Islet precursor cell (in vitro differentiated cells): ENCODE data around the gene GALK1.
A peak's percentile ranks its signal among the peaks of the same experiment; 100 is the strongest.

Experiments used
- DNase-seq: peaks from one replicate; pipeline ENCODE4 v3.0.0-alpha.2; 2018

Gene GALK1

GRCh38 chr17:75722542-75723095, 42.4 kb downstream of the GALK1 start:
- no peak for DNase-seq

DNA sequence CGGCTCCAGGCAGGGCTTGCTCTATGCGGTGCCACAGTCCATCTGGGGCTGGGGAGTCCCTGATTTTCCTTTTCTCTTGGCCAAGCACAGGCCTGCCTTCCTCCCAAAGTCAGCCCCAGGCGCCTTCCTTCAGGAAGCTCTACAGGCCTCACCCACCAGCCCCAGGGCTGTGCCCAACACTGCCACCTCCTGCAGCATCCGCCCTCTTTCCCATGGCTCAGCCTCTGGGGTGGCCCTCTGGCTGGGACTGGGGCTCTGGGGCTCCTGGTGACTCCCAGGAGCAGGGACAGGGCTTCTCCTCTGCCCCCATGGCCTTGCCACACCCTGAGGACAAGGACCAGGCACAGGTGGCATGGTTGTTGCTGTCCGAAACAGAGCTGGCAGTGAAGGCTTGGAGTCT, 42.9 kb downstream of the GALK1 start:
- no peak for DNase-seq

- DNase-seq, result no peak
These were observed 43.5 kb downstream of the GALK1 start for GRCh38 chr17:75721463-75722011.

DNA sequence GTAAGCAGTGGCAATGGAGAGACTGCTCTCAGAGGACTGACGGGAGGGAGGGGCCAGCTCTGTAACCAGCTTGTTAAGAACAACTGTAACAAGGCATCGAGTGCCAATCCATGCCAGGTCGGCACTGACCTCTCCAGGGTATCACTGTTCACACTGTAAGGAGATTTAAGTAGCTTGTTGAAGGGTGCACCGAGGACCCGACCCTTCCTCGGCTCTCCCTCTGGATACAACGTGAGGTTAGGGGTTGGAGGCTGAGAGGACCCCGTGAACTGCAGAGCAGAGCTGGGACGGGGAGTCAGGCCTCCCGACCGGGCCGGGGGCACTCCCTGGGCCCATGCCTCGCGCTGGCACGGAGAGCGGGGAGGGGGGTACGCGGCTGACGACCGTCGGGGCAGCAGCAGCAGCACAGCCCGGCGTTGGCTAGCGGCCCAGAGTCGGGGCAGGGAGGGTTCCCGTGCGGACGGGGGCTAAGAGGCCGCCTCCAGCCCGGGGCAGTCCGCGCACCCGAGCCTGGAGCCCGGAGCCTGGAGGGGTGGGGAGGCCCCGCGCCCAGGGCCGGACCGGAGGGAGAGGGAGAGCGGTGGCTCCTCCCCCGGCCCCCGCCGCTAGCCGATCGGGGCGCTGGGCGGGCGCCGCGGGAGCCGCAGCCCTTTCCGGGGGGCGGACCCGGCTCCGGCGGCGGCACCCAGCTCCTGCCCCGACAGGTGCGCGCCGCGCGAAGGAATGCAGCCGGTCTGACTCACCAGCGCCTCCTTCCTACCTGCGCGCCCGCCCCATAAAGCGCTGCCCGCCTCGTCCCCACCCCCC, 44.1 kb downstream of the GALK1 start, which contains the start of gene ITGB4:
ITGB4 (plus strand) TSS at position 804 of the 807 bp plus-strand sequence. CDS start 3,245 bp downstream, outside the sequence.
- peak; percentile 93 for DNase-seq

- DNase-seq, result no peak
These were observed 45.3 kb downstream of the GALK1 start for GRCh38 chr17:75719732-75720131.

- no peak for DNase-seq
These were observed 52.5 kb downstream of the GALK1 start for GRCh38 chr17:75712446-75712845.
